Activated naive CD8-positive, alpha-beta T cell treated with anti-CD3 and anti-CD28 coated beads, Interleukin-2, amount 50 U/mL, for 24 hours (primary cell): ENCODE data around the gene KMT5B.
"Not testable (repeated sequence)": the region's sequence is repeated elsewhere in the genome, so short reads cannot be mapped to it uniquely, and the experiment has no call there.

Source experiments
- ATAC-seq: fragments of 150-1000 bp; cut with Tn5 transposase; one replicate; pipeline ENCODE4 v1.10.0; 2021
- DNase-seq: peaks from one replicate; pipeline ENCODE4 v3.0.0; 2021
- H3K27ac Mint-ChIP-seq: one replicate; pipeline ENCODE4 v1.8.0; 2021; ENCODE audit warnings: mild to moderate bottlenecking, mixed read lengths
- H3K27me3 Mint-ChIP-seq: one replicate; pipeline ENCODE4 v1.8.0; 2021; ENCODE audit warnings: mixed read lengths
- H3K36me3 Mint-ChIP-seq: one replicate; pipeline ENCODE4 v1.8.0; 2021; ENCODE audit warnings: low read depth, mixed read lengths
- H3K4me1 Mint-ChIP-seq: one replicate; pipeline ENCODE4 v1.8.0; 2021; ENCODE audit warnings: mixed read lengths
- H3K4me3 Mint-ChIP-seq: one replicate; pipeline ENCODE4 v1.8.0; 2021; ENCODE audit warnings: mild to moderate bottlenecking, moderate library complexity, mixed read lengths
- H3K9me3 Mint-ChIP-seq: one replicate; pipeline ENCODE4 v1.8.0; 2021; ENCODE audit warnings: mixed read lengths

Gene KMT5B

DNA sequence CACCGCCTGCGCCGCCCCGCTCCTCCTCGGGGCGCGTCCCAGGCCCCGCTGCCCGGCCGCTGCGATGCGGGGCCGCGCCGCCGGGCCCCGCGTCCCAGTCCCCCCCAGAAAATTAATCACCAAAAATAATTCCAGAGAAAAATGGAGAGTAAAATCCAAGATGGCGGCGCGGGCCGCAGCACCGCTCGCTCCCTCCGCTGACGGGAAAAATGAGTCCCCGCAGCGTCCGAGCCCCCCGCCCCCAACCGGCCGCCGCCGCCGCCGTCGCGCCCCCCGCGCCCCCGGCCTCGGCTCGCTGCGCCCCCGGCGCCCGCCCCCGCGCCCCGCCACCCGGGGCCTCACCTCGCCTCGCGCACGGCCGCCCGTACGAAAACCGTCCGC is at the start of gene KMT5B:
Gene KMT5B (minus strand): TSS at position 162 of the 381 bp plus-strand sequence. CDS start 23,220 bp downstream, outside the sequence.
- ATAC-seq, result no peak
- Mint-ChIP-seq H3K4me3 (peak within 1 kb of the TSS; percentile 88), H3K9me3 (no peaks in the 10 kb centered on the region), H3K36me3 (no peaks in the 10 kb centered on the region), H3K27ac (peak within 1 kb of the TSS; percentile 83), H3K27me3 (peaks cover 11% of the 10 kb centered on the region), H3K4me1 (peaks cover 52% of the 10 kb centered on the region)
- DNase-seq, result peak; percentile 68

DNA sequence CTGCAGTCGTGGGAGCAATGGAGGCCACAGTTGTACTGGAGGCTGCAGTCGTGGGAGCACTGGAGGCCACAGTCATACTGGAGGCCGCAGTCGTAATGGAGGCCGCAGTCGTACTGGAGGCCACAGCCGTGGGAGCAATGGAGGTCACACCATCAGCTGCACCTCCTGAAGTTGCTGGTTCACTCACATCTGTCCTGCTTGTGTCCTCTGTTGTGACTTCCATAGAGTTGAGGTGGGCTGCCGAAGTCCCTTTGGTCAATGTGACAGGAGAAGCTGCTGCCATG is 49.4 kb upstream of the KMT5B start:
- peaks cover 39% of the 10 kb centered on the region for H3K36me3 Mint-ChIP-seq
- DNase-seq (no peak), ATAC-seq (no peak)
- H3K4me1 Mint-ChIP-seq, result peaks cover 4% of the 10 kb centered on the region
- H3K9me3 Mint-ChIP-seq, result no peaks in the 10 kb centered on the region
- no peak overlapping the region for H3K4me3 Mint-ChIP-seq
- H3K27me3 Mint-ChIP-seq, result no peaks in the 10 kb centered on the region
- no peak overlapping the region for H3K27ac Mint-ChIP-seq

DNA sequence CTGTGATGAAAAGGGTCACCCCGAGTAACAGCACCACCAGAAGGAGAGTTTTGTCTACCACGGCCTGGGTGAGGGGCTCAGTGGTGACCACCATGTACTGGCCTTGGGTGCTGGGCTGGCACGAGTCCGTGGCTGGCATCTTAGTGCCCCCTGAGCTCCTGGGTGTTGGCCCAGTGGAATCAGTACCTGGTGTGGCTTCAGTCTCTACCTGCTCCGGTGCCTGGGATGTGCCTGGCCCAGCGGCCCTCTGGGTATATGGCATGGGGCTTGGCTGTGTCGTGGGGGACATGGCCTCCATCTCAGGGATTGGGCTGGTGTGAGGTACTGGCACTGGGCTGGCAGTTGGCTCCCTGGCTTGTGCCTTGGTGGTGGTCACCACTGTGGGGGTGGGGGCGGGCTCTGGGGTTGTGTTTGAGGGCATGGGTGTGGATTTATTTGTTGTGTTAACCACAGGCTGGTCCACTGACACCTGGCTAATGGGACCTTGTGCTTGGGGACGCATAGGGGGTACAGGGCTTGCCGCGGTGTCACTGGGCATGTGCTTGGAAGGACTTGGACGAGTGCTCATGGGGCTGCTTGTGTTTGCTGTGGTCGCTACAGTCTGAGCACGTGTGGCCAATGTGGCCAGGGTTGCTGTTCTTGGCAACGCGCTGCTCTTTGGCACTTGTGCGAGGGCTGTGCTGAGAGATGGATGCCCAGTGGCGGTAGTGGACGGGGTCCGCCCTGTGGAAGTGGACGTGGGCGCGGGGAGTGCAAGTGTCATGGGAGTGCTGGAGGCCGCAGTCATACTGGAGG is 48.9 kb upstream of the KMT5B start:
- no peak for DNase-seq
- peaks cover 33% of the 10 kb centered on the region for H3K36me3 Mint-ChIP-seq
- no peak overlapping the region for H3K27ac Mint-ChIP-seq
- no peak for ATAC-seq
- peaks cover 7% of the 10 kb centered on the region for H3K4me1 Mint-ChIP-seq
- no peaks in the 10 kb centered on the region for H3K9me3 Mint-ChIP-seq
- no peak overlapping the region for H3K4me3 Mint-ChIP-seq
- H3K27me3 Mint-ChIP-seq, result no peaks in the 10 kb centered on the region

DNA sequence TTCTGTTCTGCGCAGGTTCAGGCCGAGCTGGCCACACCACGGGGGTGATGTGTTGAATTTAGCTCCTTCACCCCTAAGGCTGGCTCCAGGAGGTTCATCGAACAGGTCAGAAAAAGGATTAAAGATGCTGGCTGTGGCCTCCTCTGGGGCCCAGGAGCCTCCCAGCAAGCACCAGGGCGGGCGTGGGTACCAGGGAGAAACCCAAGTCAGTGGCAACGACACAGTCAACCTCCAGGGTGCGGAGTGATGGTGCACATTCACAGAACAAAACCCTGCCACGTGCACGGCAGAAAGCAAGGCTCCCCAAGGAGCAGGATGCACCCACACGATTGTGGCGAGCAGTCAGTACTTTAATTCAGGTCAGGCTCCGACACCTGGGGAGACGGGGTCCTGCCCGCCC is 47.9 kb upstream of the KMT5B start:
- ATAC-seq, result no peak
- H3K27me3 Mint-ChIP-seq, result no peaks in the 10 kb centered on the region
- no peak for DNase-seq
- peaks cover 4% of the 10 kb centered on the region for H3K4me1 Mint-ChIP-seq
- no peak overlapping the region for H3K27ac Mint-ChIP-seq
- no peaks in the 10 kb centered on the region for H3K9me3 Mint-ChIP-seq
- peaks cover 28% of the 10 kb centered on the region for H3K36me3 Mint-ChIP-seq
- no peak overlapping the region for H3K4me3 Mint-ChIP-seq

DNA sequence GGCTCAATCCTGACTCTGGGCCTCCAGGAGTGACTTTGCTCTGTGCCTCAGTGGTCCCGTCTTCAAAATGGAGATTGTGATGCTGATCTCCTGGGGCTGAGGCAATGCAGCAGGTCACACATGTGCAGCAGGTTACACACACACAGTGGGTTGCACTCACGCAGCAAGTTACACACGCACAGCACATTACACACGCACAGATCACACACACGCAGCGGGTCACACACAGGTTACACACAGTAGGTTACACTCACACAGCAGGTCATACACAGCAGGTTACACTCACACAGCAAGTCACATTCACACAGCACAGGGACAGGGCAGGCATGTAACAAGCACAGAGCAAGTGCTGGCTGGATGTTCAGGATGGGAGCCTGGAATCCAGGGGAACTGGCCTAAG is 47.4 kb upstream of the KMT5B start:
- H3K27ac Mint-ChIP-seq, result no peak overlapping the region
- H3K4me1 Mint-ChIP-seq, result peaks cover 4% of the 10 kb centered on the region
- H3K27me3 Mint-ChIP-seq, result no peaks in the 10 kb centered on the region
- no peak overlapping the region for H3K4me3 Mint-ChIP-seq
- DNase-seq (no peak), ATAC-seq (no peak)
- no peaks in the 10 kb centered on the region for H3K9me3 Mint-ChIP-seq
- H3K36me3 Mint-ChIP-seq, result peaks cover 28% of the 10 kb centered on the region

DNA sequence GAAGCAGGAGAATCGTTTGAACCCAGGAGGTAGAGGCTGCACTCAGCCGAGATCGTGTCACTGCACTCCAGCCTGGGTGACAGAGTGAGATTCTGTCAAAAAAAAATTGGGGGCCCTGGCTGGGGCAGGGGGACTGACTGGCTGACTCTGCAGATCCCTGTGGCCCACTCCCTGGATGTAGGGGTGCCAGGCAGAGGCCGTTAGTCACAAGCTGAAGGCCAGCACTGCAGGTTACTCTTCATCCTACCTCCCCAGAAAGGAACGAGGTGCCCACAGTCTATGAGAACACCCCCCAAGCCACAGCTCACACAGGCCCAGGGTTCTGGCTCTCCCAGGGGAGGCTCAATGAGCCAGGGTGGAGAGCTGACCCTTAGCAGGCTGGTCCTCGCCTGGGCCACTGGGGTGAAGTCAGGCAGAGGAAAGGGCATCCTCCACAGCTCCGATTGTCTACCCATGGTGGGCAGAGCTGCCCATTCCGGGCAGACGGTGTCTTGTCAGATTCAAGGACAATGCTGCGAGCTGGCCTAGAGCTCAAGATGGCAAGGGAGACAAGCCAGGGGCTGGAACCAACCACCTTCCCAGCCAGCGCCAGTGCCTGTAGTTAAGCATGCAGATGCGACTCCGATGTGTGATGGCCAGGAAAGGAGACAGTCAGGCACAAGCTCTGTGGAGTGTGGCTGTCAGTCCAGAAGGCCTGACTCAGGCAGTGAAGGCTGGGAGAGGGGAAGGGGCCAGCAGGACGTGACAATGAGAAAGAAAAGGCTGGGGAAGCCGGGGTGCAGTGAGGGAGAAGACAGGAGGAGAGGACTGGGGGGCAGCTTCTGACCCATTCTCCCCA is 46.2 kb upstream of the KMT5B start:
- no peaks in the 10 kb centered on the region for H3K27me3 Mint-ChIP-seq

DNA sequence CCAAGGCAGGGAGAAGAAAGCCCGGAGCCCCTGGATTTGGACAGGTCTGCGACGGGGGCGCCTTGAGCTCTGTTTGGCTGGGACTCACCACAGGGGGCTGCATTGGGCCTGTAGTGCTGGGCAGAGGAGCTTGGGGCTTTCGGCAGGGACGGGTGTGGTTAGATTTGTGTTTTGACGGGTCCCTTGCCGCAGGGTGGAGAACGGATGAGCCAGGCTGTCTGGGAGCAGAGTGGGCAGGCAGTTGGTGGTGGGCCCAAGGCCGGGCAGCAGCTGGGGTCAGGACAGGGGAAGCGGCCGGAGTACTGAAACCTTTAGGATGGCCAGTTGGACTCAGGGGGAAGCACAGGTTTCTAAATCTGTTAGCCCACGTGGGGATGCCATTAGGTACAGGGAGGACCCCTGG is 45.3 kb upstream of the KMT5B start:
- ATAC-seq (no peak), DNase-seq (no peak)
- Mint-ChIP-seq H3K27me3 (no peaks in the 10 kb centered on the region), H3K36me3 (peaks cover 16% of the 10 kb centered on the region), H3K9me3 (no peaks in the 10 kb centered on the region), H3K27ac (no peak overlapping the region), H3K4me3 (no peak overlapping the region), H3K4me1 (peaks cover 4% of the 10 kb centered on the region)

More for the DNA sequence above, 46.2 kb upstream of the KMT5B start:
- Mint-ChIP-seq H3K4me3 (no peak overlapping the region), H3K4me1 (peaks cover 4% of the 10 kb centered on the region), H3K36me3 (peaks cover 20% of the 10 kb centered on the region), H3K9me3 (no peaks in the 10 kb centered on the region), H3K27ac (no peak overlapping the region)
- no peak for DNase-seq
- ATAC-seq, result no peak

DNA sequence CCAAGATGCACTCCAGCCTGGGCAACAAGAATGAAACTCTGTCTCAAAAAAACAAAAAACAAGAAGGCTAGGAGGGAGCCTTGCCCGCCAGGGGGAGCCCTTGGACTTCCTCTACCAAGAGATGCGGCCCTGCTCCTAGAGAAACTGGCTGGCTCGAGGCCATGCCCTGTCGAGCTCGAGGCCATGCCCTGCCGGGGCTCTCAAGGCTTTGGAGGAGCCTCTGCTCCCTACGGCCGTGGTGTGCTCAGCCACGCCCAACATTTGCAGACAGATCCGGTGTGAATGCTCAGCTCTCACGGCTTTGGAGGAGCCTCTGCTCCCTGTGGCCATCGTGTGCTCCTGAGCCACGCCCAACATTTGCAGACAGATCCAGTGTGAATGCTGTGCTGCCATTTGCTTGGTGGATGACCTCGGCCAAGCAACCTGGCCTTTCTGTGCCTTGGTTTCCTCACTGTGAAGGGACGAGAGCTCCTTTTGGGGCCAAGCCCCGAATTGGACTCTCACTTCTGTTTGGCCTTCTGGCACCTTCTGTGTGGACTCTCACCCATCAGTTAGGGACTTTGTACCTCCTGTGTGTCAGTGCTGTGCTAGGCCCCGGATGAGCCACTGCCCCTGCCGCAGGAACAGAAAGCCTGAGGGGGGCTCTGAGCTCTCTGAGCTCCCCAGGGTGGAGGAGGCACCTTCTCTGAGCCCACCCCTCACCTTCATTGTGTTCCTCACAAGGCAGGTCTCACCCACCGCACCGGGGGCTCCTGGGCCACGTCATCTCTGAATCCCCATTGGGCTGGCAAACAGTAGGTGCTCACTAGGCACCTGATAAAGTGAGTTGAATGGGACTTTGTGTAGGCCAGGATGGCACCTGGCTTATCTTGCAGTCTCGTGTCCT is 44.6 kb upstream of the KMT5B start:
- Mint-ChIP-seq H3K36me3 (peaks cover 11% of the 10 kb centered on the region), H3K4me3 (no peak overlapping the region), H3K4me1 (peaks cover 4% of the 10 kb centered on the region), H3K27me3 (no peaks in the 10 kb centered on the region), H3K9me3 (no peaks in the 10 kb centered on the region), H3K27ac (peak overlapping the region; percentile 15)
- peak; percentile 85 for ATAC-seq
- peak; percentile 96 for DNase-seq

DNA sequence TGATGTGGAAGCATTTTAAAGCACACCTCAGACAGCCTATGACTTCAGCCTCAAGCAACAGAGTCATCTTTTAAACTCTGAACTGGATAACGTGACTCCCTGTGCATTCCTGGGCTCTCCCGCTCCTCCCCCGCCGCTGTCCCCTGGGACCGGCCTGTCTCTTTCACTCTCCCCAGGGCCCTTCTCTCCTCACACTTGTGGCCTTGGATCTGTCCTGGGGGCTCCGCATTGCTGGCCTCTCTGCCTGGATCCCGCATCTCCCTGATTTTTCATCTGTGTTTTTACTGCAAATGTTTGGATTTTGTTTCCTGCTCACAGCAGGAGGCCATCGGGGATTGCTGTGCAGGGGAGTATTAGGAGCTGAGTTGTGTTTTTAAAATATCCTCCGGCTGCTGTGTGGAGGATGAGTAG is 43.2 kb upstream of the KMT5B start:
- H3K27me3 Mint-ChIP-seq, result no peaks in the 10 kb centered on the region
- no peak overlapping the region for H3K4me3 Mint-ChIP-seq
- H3K4me1 Mint-ChIP-seq, result peaks cover 7% of the 10 kb centered on the region
- peaks cover 4% of the 10 kb centered on the region for H3K36me3 Mint-ChIP-seq
- DNase-seq (no peak), ATAC-seq (no peak)
- no peak overlapping the region for H3K27ac Mint-ChIP-seq
- H3K9me3 Mint-ChIP-seq, result no peaks in the 10 kb centered on the region

DNA sequence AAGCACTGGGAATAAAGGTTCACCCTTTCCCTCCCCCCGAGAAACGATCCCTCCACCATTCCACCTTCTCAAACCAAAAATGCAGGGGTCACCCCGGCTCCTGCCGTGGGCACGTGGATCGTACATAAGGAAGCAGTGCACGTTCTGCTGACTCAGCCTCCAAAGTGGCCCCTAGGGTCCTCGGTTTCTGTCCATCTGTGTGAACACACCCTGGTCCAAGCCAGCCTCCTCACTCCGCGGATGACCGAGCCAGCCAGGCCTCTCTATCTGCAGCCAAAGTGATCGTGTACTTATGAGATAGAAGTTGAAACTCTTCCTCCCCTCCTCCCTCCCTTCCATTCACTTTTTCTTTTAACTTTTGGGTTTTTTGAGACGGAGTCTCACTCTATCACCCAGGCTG is 42.4 kb upstream of the KMT5B start:
- Mint-ChIP-seq H3K36me3 (peaks cover 3% of the 10 kb centered on the region), H3K4me3 (no peak overlapping the region), H3K27ac (no peak overlapping the region)

DNA sequence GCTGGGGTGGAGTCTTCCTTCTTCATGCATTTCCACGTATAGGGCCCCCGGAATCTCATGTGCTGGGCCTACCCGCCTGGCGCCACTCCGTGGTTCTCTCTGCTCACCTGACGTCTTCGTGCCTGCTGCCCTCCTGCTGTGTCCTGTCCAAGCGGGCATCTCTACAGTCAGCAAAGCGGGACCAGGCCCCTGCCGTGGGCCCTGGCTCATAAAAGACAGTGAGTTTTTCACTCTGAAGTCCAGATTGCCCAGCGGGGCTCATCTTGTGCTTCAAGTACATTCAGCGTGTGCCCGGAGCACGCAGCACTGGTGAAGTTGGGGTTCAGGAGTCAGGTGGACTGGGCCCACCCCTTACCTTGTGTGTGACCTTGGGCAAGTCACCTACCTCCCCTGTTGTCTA is 41.3 kb upstream of the KMT5B start:
- H3K4me1 Mint-ChIP-seq, result peaks cover 10% of the 10 kb centered on the region
- H3K27ac Mint-ChIP-seq, result no peak overlapping the region
- ATAC-seq (no peak), DNase-seq (no peak)
- H3K27me3 Mint-ChIP-seq, result no peaks in the 10 kb centered on the region
- no peak overlapping the region for H3K4me3 Mint-ChIP-seq
- H3K36me3 Mint-ChIP-seq, result no peaks in the 10 kb centered on the region
- peaks cover 10% of the 10 kb centered on the region for H3K9me3 Mint-ChIP-seq

More for the DNA sequence above, 42.4 kb upstream of the KMT5B start:
- no peaks in the 10 kb centered on the region for H3K27me3 Mint-ChIP-seq
- ATAC-seq (no peak), DNase-seq (no peak)
- peaks cover under 1% of the 10 kb centered on the region for H3K9me3 Mint-ChIP-seq
- H3K4me1 Mint-ChIP-seq, result peaks cover 10% of the 10 kb centered on the region

DNA sequence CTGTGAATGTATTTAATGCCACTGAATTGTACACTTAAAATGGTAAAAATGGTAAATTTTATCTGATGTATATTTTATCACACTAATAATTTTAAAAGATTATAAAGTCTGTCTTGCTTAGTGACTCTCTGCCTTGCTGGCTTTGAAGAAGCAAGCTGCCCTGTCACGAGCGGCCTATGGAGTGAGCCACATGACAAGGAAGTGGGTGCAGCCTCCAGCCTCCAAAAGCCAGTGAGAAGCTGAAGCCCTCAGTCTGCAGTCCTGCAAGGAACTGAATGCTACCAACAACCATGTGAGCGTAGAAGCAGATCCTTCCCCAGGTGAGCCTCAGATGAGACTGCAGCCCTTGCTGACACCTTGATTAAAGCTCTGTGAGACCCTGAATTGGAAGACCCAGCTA is 38.7 kb upstream of the KMT5B start:
- peaks cover 13% of the 10 kb centered on the region for H3K9me3 Mint-ChIP-seq
- DNase-seq, result no peak
- peaks cover 6% of the 10 kb centered on the region for H3K4me1 Mint-ChIP-seq
- no peaks in the 10 kb centered on the region for H3K36me3 Mint-ChIP-seq
- ATAC-seq, result no peak
- H3K27me3 Mint-ChIP-seq, result no peaks in the 10 kb centered on the region
- no peak overlapping the region for H3K27ac Mint-ChIP-seq
- no peak overlapping the region for H3K4me3 Mint-ChIP-seq

DNA sequence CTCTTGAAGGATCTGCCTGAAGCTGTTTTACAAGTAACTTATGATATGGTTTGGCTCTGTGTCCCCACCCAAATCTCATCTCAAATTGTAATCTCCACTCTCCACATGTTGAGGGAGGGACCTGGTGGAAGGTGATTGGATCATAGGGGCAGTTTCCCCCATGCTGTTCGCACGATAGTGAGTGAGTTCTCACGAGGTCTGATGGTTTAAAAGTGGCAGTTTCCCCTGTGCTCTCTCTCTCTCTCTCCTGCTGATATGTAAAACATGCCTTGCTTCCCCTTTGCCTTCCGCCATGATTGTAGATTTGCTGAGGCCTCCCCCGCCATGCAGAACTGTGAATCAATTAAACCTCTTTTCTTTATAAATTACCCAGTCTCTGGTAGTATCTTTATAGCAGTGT is 31.8 kb upstream of the KMT5B start:
- not testable (repeated sequence) for H3K27me3 Mint-ChIP-seq, H3K36me3 Mint-ChIP-seq, H3K4me3 Mint-ChIP-seq, DNase-seq, ATAC-seq, H3K4me1 Mint-ChIP-seq, H3K27ac Mint-ChIP-seq
- peaks cover 13% of the 10 kb centered on the region for H3K9me3 Mint-ChIP-seq

DNA sequence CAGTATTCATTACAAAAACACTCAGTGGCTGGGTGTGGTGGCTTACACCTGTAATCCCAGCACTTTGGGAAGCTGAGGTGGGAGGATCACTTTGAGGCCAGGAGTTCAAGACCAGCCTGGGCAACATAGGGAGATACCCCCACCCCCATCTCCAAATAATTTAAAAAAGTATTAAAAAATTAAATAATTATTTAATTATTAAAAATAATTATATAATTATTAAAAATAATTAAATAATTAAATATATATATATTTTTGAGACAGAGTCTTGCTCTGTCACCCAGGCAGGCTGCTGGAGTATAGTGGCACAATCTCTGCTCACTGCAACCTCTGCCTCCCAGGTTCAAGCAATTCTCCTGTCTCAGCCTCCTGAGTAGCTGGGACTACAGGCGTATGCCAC is 30.8 kb upstream of the KMT5B start:
- not testable (repeated sequence) for ATAC-seq, H3K27ac Mint-ChIP-seq, H3K27me3 Mint-ChIP-seq, H3K9me3 Mint-ChIP-seq, H3K4me3 Mint-ChIP-seq, DNase-seq, H3K36me3 Mint-ChIP-seq, H3K4me1 Mint-ChIP-seq
